ENCODE measurements around the gene MAP4K1.

MAP4K1 gene

DNA sequence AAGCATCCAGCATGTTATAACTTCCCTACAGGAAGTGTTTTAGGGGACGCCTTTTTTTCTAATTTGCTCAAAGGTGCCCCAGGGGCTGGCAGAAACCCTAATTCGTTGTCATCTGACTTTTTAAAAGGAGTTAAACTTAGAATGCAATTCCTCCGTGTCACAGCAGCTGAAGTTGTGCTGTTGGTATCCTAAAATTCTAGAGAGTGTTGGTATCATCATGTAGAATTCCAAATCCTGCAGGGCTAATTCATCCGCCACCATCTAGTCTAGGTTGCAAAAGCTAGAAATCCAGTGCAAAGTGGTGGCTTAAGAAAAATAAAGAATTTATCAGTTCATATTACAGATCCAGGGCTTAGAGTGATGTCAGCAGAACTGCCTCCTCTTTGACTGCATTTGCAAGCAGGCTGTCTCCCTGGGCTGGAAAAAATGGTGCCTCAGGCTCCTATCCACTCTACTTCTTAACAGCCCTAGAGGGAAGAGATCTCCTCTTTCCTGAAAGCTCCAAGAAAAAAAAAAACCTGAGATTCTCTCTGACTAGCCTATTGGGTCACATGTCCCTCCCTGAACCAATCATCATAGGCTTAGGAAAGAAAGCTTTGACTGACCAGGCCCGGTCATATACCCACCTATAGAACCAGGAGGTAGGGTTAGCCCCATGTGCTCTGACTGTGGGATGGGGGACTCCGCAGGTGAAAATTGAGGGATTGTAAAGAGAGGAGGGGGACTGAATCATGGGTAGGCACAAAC is 73.0 kb downstream of the MAP4K1 start:
- no peak for DNase-seq (ENCODE audit: low read depth in 2 of 2)

DNA sequence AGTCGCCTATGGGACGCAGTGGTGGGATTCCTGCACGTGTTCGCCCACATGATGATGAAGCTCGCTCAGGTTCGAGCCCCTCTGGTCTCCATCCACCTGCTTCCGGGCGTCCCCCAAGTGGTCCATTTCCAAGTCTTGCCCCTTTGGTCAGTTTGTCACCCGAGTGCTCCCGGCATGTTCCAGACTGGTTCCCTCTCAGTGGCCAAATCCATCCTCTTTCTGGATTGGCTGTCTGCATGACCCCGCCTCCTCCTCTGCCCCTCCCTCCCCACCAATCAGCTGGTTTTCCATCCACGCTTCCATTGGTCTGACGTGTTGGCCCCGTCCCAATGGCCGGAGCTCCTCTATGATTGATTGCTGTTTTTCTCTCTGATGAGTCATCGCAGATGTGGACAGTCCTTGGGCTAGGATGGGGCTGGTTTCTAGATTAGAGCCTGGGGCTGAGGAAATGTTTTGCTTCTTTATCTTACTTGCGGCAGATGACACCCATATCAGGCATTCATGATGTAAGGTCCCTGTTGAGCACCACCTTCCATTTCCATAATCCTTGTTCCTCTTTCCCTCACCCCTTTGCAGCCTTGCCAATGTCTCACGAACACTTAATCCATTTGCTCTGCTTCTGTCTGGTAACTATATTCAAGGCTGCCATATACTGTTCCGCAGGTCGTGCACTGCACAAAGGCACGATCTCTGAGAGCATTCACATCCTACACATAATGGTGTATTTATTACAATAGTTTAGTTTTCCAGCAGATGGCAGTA is 73.8 kb downstream of the MAP4K1 start:
- no peak for DNase-seq (ENCODE audit: low read depth in 2 of 2)

GRCh38 chr19:38543286-38543806 is 74.4 kb downstream of the MAP4K1 start:
- no peak for DNase-seq (ENCODE audit: low read depth in 2 of 2)

- no peak for DNase-seq (ENCODE audit: low read depth in 2 of 2)
These were observed 75.7 kb downstream of the MAP4K1 start for GRCh38 chr19:38542040-38542439.

GRCh38 chr19:38539751-38540150 is 78.0 kb downstream of the MAP4K1 start:
- DNase-seq (ENCODE audit: low read depth in 2 of 2), result no peak

GRCh38 chr19:38538793-38539528 is 78.8 kb downstream of the MAP4K1 start:
- DNase-seq (ENCODE audit: low read depth in 2 of 2), result no peak

DNA sequence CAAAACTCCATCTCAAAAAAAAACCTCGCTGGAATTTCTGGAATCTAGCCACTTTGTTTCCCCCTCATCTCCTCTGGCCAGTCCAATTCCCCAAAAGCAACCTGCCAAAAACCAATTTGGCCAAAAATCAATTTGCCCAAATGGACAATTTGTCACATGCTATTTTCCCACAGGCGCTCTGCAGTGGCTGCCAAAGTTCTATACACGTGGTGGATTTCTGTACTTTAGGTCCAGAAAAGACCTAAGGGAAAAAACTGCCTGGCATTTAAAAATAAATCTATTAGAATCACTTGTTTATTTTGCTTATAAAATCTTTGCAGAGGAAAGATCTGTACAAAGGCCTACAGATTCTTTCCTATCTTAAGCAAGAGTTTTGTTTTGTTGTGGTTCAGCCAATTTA is 79.4 kb downstream of the MAP4K1 start:
- no peak for DNase-seq (ENCODE audit: low read depth in 2 of 2)
